K562 (cell line): Measurements from ENCODE around the gene GRIA1. TPM values are rescaled to one million over a fixed set of nuclear protein-coding genes. Genes with fewer than 3 reads are reported as not detected.

Experiments used
- BDP1 ChIP-seq: IDR thresholded peaks from 3 replicates; pipeline ENCODE4 v1.6.1; 2011; ENCODE audit not compliant: insufficient read length, insufficient read depth
- CBX5 ChIP-seq: IDR thresholded peaks from 2 replicates; pipeline ENCODE4 v1.6.1; 2014; ENCODE audit warnings: low read depth, borderline replicate concordance
- CREB1 ChIP-seq, 2 experiments: sonication (generic) in 1 of 2; formaldehyde crosslinking in 1 of 2; IDR thresholded peaks; 2 replicates each; pipeline versions ENCODE4 v1.6.1 to v1.8.0; 2012 to 2022; ENCODE audit warnings: inconsistent platforms in 1 of 2, mild to moderate bottlenecking in 1 of 2, missing genetic modification reagents in 1 of 2, moderate library complexity in 1 of 2
- CSDE1 ChIP-seq, 2 experiments: fragments of 450-650 bp; IDR thresholded peaks; 2 replicates each; pipeline ENCODE4 v1.6.1; 2016; ENCODE audit warnings: mild to moderate bottlenecking in 1 of 2
- PCBP1 ChIP-seq: fragments of 200-400 bp; formaldehyde crosslinking; IDR thresholded peaks from 2 replicates; pipeline ENCODE4 v1.6.1; 2018; ENCODE audit warnings: mild to moderate bottlenecking, low read depth, low read length; ENCODE audit not compliant: poor library complexity, severe bottlenecking
- POLR3G ChIP-seq: IDR thresholded peaks from 2 replicates; pipeline ENCODE4 v1.6.1; 2011; ENCODE audit not compliant: insufficient read length, insufficient replicate concordance; ENCODE audit errors: extremely low read depth
- RFX7 ChIP-seq: fragments of 250-450 bp; sonication (Bioruptor Pico); IDR thresholded peaks from 2 replicates; pipeline ENCODE4 v1.5.1; 2021; ENCODE audit warnings: mild to moderate bottlenecking
- ZBTB2 ChIP-seq: fragments of 450-650 bp; IDR thresholded peaks from 2 replicates; pipeline ENCODE4 v1.6.1; 2016; ENCODE audit warnings: antibody characterized with exemption
- ZNF518B ChIP-seq: fragments of 250-450 bp; sonication (Bioruptor Pico); IDR thresholded peaks from 2 replicates; pipeline ENCODE4 v1.5.0; 2021; ENCODE audit warnings: mild to moderate bottlenecking, moderate library complexity
- ZNF589 ChIP-seq: fragments of 200-800 bp; sonication (Bioruptor generic); IDR thresholded peaks from 2 replicates; pipeline ENCODE4 v1.6.1; 2016; ENCODE audit warnings: low read depth, missing genetic modification characterization, missing compliant biosample characterization
- ZNF79 ChIP-seq: fragments of 250-450 bp; sonication (Bioruptor Pico); IDR thresholded peaks from 2 replicates; pipeline ENCODE4 v1.4.0; 2020; ENCODE audit warnings: low read depth, mild to moderate bottlenecking, moderate library complexity
- polyA plus RNA-seq, 8 experiments: library from polyadenylated mRNA; depleted of rRNA in 4 of 8; stranded (reverse) in 5 of 8; unstranded in 3 of 8; fragments of >200 nt; fragmentation: Nextera tagmentation in 2 of 8; fragmentation: Illumina TruSeq in 1 of 8; extraction: Ambion mirVana in 2 of 8; extraction: Trizol in 1 of 8; gene quantifications; 2 replicates each; pipeline versions ENCODE4 v1.2.1 to v1.2.3, GENCODE V29; 2011 to 2014; ENCODE audit warnings: inconsistent platforms in 1 of 8, missing spikeins in 1 of 8
- total RNA-seq, 7 experiments: library from RNA; depleted of rRNA in 6 of 7; stranded (reverse); fragments of >200 nt in 6 of 7; fragmentation: Illumina TruSeq in 2 of 7; extraction: Trizol in 2 of 7; gene quantifications; 2 replicates each; pipeline versions ENCODE4 v1.2.1 to v1.2.3, GENCODE V29; 2011 to 2021; ENCODE audit warnings: low replicate concordance in 1 of 7

Gene GRIA1
- total and polyA plus RNA-seq, 9 of the 15 experiments (the other 6 are each of a cell fraction or from before 2014, with no cell fraction given): not detected

- TF ChIP-seq ZNF518B (CRISPR knock-in tag): no peak
- no peak for TF ChIP-seq POLR3G
- no peak for TF ChIP-seq RFX7 (CRISPR knock-in tag)
- no peak for TF ChIP-seq BDP1
- no peak for TF ChIP-seq CREB1 (IDR thresholded peaks at IDR 0.05)
- TF ChIP-seq CREB1 (CRISPR knock-in tag; IDR thresholded peaks at IDR 0.05): no peak
- no peak for TF ChIP-seq PCBP1
- no peak for TF ChIP-seq CSDE1 (IDR thresholded peaks at IDR 0.05)
- no peak for TF ChIP-seq ZNF589 (CRISPR knock-in tag)
- no peak for TF ChIP-seq ZNF79 (CRISPR knock-in tag)
- no peak for TF ChIP-seq ZBTB2
- no peak for TF ChIP-seq CBX5
These were observed 211.8 kb downstream of the GRIA1 start (continued) for GRCh38 chr5:153702265-153702664.
